H9 (cell line): Measurements from ENCODE around the gene TRERF1. TPM values are rescaled to one million over a fixed set of nuclear protein-coding genes. Genes with fewer than 3 reads are reported as not detected.
"Not testable (repeated sequence)": the region's sequence is repeated elsewhere in the genome, so short reads cannot be mapped to it uniquely, and the experiment has no call there.

Source experiments
- DNase-seq: peaks from one replicate; pipeline ENCODE4 v3.0.0-alpha.2; 2017
- H2AFZ ChIP-seq: one replicate; pipeline ENCODE4 v1.6.1; 2013; ENCODE audit warnings: mild to moderate bottlenecking, low read length, control low read depth, moderate library complexity
- H2AK5ac ChIP-seq: 2 replicates; pipeline ENCODE4 v1.6.1; 2013; ENCODE audit warnings: low read length, control low read depth, mixed read lengths; ENCODE audit not compliant: insufficient read length
- H2BK120ac ChIP-seq: one replicate; pipeline ENCODE4 v1.6.1; 2013; ENCODE audit warnings: low read depth, mild to moderate bottlenecking, low read length, control low read depth, inconsistent platforms; ENCODE audit not compliant: poor library complexity, severe bottlenecking
- H2BK12ac ChIP-seq: 2 replicates; pipeline ENCODE4 v1.6.1; 2013; ENCODE audit warnings: low read length, control low read depth, mixed read lengths, low read depth; ENCODE audit not compliant: insufficient read length
- H2BK15ac ChIP-seq: 2 replicates; pipeline ENCODE4 v1.6.1; 2013; ENCODE audit warnings: low read depth, low read length, control low read depth
- H2BK20ac ChIP-seq: one replicate; pipeline ENCODE4 v1.6.1; 2013; ENCODE audit warnings: low read depth, mild to moderate bottlenecking, low read length, control low read depth, inconsistent platforms; ENCODE audit not compliant: poor library complexity, severe bottlenecking
- H2BK5ac ChIP-seq: 2 replicates; pipeline ENCODE4 v1.6.1; 2013; ENCODE audit warnings: low read length, control low read depth, mixed read lengths; ENCODE audit not compliant: insufficient read length
- H3K14ac ChIP-seq: 2 replicates; pipeline ENCODE4 v1.6.1; 2013; ENCODE audit warnings: low read length, control low read depth; ENCODE audit not compliant: insufficient read depth
- H3K18ac ChIP-seq: 2 replicates; pipeline ENCODE4 v1.6.1; 2013; ENCODE audit warnings: low read depth, mild to moderate bottlenecking, mixed read lengths, low read length, control low read depth; ENCODE audit not compliant: insufficient read length
- H3K23ac ChIP-seq: 2 replicates; pipeline ENCODE4 v1.6.1; 2013; ENCODE audit warnings: low read length, control low read depth, mixed read lengths, low read depth; ENCODE audit not compliant: insufficient read length
- H3K23me2 ChIP-seq: 2 replicates; pipeline ENCODE4 v1.6.1; 2013; ENCODE audit warnings: low read depth, mild to moderate bottlenecking, mixed read lengths, low read length, control low read depth; ENCODE audit not compliant: insufficient read length, poor library complexity, severe bottlenecking
- H3K27ac ChIP-seq: 2 replicates; pipeline ENCODE4 v1.5.1; 2013; ENCODE audit warnings: low read length, control low read depth, mixed read lengths, low read depth; ENCODE audit not compliant: insufficient read length
- H3K27me3 ChIP-seq: 2 replicates; pipeline ENCODE4 v1.6.1; 2013; ENCODE audit warnings: low read length, control low read depth, inconsistent platforms; ENCODE audit not compliant: insufficient read depth
- H3K4ac ChIP-seq: 2 replicates; pipeline ENCODE4 v1.6.1; 2013; ENCODE audit warnings: low read depth, mild to moderate bottlenecking, control low read depth, inconsistent platforms, low read length, moderate library complexity
- H3K4me1 ChIP-seq: 2 replicates; pipeline ENCODE4 v1.6.1; 2013; ENCODE audit warnings: low read length, control low read depth, inconsistent platforms; ENCODE audit not compliant: insufficient read depth
- H3K4me2 ChIP-seq: 2 replicates; pipeline ENCODE4 v1.6.1; 2013; ENCODE audit warnings: low read length, control low read depth, mixed read lengths; ENCODE audit not compliant: insufficient read length, insufficient read depth
- H3K56ac ChIP-seq: 2 replicates; pipeline ENCODE4 v1.6.1; 2013; ENCODE audit warnings: low read depth, mild to moderate bottlenecking, mixed read lengths, low read length, control low read depth; ENCODE audit not compliant: insufficient read length
- H3K79me1 ChIP-seq: 2 replicates; pipeline ENCODE4 v1.6.1; 2013; ENCODE audit warnings: low read depth, mild to moderate bottlenecking, moderate library complexity, low read length, control low read depth, inconsistent platforms; ENCODE audit not compliant: insufficient read depth, poor library complexity, severe bottlenecking
- H3K79me2 ChIP-seq: 2 replicates; pipeline ENCODE4 v1.6.1; 2013; ENCODE audit warnings: low read length, control low read depth, inconsistent platforms; ENCODE audit not compliant: insufficient read depth
- H3K9ac ChIP-seq: 2 replicates; pipeline ENCODE4 v1.6.1; 2013; ENCODE audit warnings: low read length, control low read depth, mixed read lengths; ENCODE audit not compliant: insufficient read length; ENCODE audit errors: extremely low read depth
- H3K9me3 ChIP-seq: one replicate; pipeline ENCODE4 v1.6.1; 2013; ENCODE audit warnings: low read depth, low read length, inconsistent platforms; ENCODE audit not compliant: control insufficient read depth
- H3T11ph ChIP-seq: one replicate; pipeline ENCODE4 v1.6.1; 2013; ENCODE audit warnings: mild to moderate bottlenecking, low read length, control low read depth, inconsistent platforms
- H4K20me1 ChIP-seq: one replicate; pipeline ENCODE4 v1.6.1; 2013; ENCODE audit not compliant: control insufficient read depth, insufficient read length, insufficient read depth
- H4K5ac ChIP-seq: 2 replicates; pipeline ENCODE4 v1.6.1; 2013; ENCODE audit warnings: low read depth, mild to moderate bottlenecking, mixed read lengths, low read length, control low read depth; ENCODE audit not compliant: insufficient read length
- H4K8ac ChIP-seq: replicated peaks from 2 replicates; pipeline ENCODE4 v1.6.1; 2013; ENCODE audit warnings: low read length, control low read depth, mixed read lengths, low read depth; ENCODE audit not compliant: insufficient read length
- H4K91ac ChIP-seq: 2 replicates; pipeline ENCODE4 v1.6.1; 2013; ENCODE audit warnings: low read depth, mild to moderate bottlenecking, moderate library complexity, mixed read lengths, low read length, control low read depth; ENCODE audit not compliant: insufficient read length
- H3K27ac Mint-ChIP-seq, 3 experiments: 2 replicates in 2 of 3; 3 replicates in 1 of 3; pipeline ENCODE4 v1.8.0; 2020 to 2021; ENCODE audit warnings: mixed read lengths in 3 of 3, mild to moderate bottlenecking in 1 of 3, moderate library complexity in 1 of 3
- H3K27me3 Mint-ChIP-seq: 2 replicates; pipeline ENCODE4 v1.8.0; 2021; ENCODE audit warnings: low read depth, mild to moderate bottlenecking, moderate library complexity, mixed read lengths
- H3K36me3 Mint-ChIP-seq, 3 experiments: 2 replicates in 2 of 3; 3 replicates in 1 of 3; pipeline ENCODE4 v1.8.0; 2020 to 2021; ENCODE audit warnings: low read depth in 3 of 3, mixed read lengths in 3 of 3; ENCODE audit not compliant: insufficient read depth in 1 of 3
- H3K4me1 Mint-ChIP-seq, 2 experiments: 2 replicates each; pipeline ENCODE4 v1.8.0; 2020; ENCODE audit warnings: mixed read lengths in 2 of 2
- H3K4me3 Mint-ChIP-seq, 2 experiments: 2 replicates in 1 of 2; 3 replicates in 1 of 2; pipeline ENCODE4 v1.8.0; 2020 to 2021; ENCODE audit warnings: mild to moderate bottlenecking in 2 of 2, mixed read lengths in 2 of 2, moderate library complexity in 1 of 2
- H3K9me3 Mint-ChIP-seq, 2 experiments: 2 replicates in 1 of 2; 3 replicates in 1 of 2; pipeline ENCODE4 v1.8.0; 2020; ENCODE audit warnings: mild to moderate bottlenecking in 2 of 2, mixed read lengths in 2 of 2, moderate library complexity in 1 of 2
- WGBS: extraction: QIAGEN DNeasy Blood & Tissue Kit; methylation state at CpG from one replicate; pipeline ENCODE4 v1.1.7; 2013; ENCODE audit warnings: missing lambda C conversion rate, low lambda C conversion rate, mixed read lengths; ENCODE audit not compliant: insufficient read length; ENCODE audit errors: extremely low coverage; 5-methylcytosine and 5-hydroxymethylcytosine counted together
- total RNA-seq: library from RNA; stranded (reverse); gene quantifications from 2 replicates; pipeline ENCODE4 v1.2.1, GENCODE V29; 2021
- TF ChIP-seq, protein P1 (sequence below): fragments of 200-600 bp; sonication (generic); conservative IDR thresholded peaks from 3 replicates; pipeline ENCODE4 v1.8.0; 2021; ENCODE audit warnings: antibody characterized with exemption, mild to moderate bottlenecking

TRERF1 gene
- total RNA-seq, 1 experiment from 2014 or later, result 19.7 TPM

DNA sequence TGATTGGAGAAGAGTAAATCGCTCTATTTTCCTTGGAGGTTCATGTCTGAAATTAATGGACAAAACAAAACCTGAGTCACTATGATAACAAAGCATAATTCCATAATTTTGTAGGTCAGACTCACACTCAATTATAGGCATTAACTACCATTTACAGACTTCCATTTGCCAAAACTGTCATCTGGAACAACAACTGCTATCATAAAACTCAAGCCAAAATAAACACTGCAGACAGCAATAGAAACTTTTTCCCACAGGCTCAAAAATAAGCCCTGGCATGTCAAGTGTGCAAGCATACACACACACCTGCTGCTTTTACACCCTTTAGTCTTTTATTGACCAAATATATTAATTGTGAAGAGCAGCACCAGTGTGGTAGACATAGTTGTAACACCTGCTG lies 241.2 kb downstream of the TRERF1 start:
- Histone ChIP-seq H3K79me1 (no peaks in the 10 kb centered on the region), H3K4me2 (no peak overlapping the region), H3K14ac (no peak overlapping the region), H3K23me2 (no peaks in the 10 kb centered on the region), H3K18ac (no peak overlapping the region), H4K5ac (no peak overlapping the region), H2AK5ac (no peak overlapping the region), H2BK5ac (no peak overlapping the region), H3K56ac (no peak overlapping the region), H2AFZ (no peak overlapping the region), H3K4ac (no peak overlapping the region), H3K4me1 (no peaks in the 10 kb centered on the region), H3K9ac (no peak overlapping the region), H2BK15ac (no peak overlapping the region), H3K23ac (no peak overlapping the region), H3K27ac (no peak overlapping the region), H2BK12ac (no peak overlapping the region), H3T11ph (no peak overlapping the region), H3K27me3 (no peaks in the 10 kb centered on the region), H2BK120ac (no peak overlapping the region), H3K9me3 (no peaks in the 10 kb centered on the region), H2BK20ac (no peak overlapping the region), H4K91ac (no peak overlapping the region), H4K8ac (no peak overlapping the region), H3K79me2 (no peaks in the 10 kb centered on the region), H4K20me1 (no peaks in the 10 kb centered on the region)
- no peak overlapping the region for H3K4me3 Mint-ChIP-seq
- peaks cover 24 to 62% (median 56%) of the 10 kb centered on the region in 3 experiments; a peak in 6 of 7 replicates for H3K36me3 Mint-ChIP-seq
- H3K27ac Mint-ChIP-seq, result no peak overlapping the region
- no peak for DNase-seq
- whole genome bisulfite sequencing, result no CpG with 5 or more reads among the region's 1 CpG
- TF ChIP-seq, protein P1, sequence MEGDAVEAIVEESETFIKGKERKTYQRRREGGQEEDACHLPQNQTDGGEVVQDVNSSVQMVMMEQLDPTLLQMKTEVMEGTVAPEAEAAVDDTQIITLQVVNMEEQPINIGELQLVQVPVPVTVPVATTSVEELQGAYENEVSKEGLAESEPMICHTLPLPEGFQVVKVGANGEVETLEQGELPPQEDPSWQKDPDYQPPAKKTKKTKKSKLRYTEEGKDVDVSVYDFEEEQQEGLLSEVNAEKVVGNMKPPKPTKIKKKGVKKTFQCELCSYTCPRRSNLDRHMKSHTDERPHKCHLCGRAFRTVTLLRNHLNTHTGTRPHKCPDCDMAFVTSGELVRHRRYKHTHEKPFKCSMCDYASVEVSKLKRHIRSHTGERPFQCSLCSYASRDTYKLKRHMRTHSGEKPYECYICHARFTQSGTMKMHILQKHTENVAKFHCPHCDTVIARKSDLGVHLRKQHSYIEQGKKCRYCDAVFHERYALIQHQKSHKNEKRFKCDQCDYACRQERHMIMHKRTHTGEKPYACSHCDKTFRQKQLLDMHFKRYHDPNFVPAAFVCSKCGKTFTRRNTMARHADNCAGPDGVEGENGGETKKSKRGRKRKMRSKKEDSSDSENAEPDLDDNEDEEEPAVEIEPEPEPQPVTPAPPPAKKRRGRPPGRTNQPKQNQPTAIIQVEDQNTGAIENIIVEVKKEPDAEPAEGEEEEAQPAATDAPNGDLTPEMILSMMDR, result no peak
- no peaks in the 10 kb centered on the region for H3K9me3 Mint-ChIP-seq
- H3K4me1 Mint-ChIP-seq, result peaks cover 3 to 7% of the 10 kb centered on the region in 2 experiments; a peak in 2 of 4 replicates
- no peaks in the 10 kb centered on the region for H3K27me3 Mint-ChIP-seq

DNA sequence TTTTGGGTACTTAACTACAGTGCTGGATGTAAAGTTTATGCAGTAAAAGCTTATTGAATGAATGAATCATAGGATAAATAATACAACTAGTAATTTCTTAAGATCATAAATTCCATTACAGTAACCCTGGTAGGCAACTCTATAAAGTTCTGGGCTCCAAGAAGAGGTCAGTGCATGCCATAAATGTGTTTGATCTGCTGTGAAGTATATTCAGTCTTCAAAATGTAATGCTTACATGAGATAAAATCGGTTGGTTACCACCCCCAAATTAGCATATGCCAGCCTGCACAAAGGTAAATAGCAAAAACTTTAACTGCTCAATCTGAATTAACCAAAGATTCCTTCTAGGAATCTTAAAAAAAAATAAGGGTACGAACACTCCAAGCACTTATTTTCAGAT lies 244.2 kb downstream of the TRERF1 start:
- not testable (repeated sequence) for H3K56ac ChIP-seq, H3K23me2 ChIP-seq, H4K5ac ChIP-seq, H3T11ph ChIP-seq, H2BK15ac ChIP-seq, DNase-seq, H4K20me1 ChIP-seq, H3K4me1 Mint-ChIP-seq, H2BK20ac ChIP-seq, H3K9ac ChIP-seq, H3K4ac ChIP-seq, H3K23ac ChIP-seq, H3K4me1 ChIP-seq, H3K4me2 ChIP-seq, H2AK5ac ChIP-seq, H2BK120ac ChIP-seq, H3K9me3 Mint-ChIP-seq, H3K27ac Mint-ChIP-seq, H2BK5ac ChIP-seq, H3K27me3 ChIP-seq, H3K4me3 Mint-ChIP-seq, H3K14ac ChIP-seq, H2AFZ ChIP-seq, H4K91ac ChIP-seq, H4K8ac ChIP-seq, H3K18ac ChIP-seq, H3K79me2 ChIP-seq, H3K79me1 ChIP-seq, H2BK12ac ChIP-seq, H3K27me3 Mint-ChIP-seq, H3K9me3 ChIP-seq, H3K27ac ChIP-seq
- WGBS, result no CpG with 5 or more reads among the region's 2 CpGs
- peaks cover 25 to 65% (median 58%) of the 10 kb centered on the region in 3 experiments; a peak in 6 of 7 replicates for H3K36me3 Mint-ChIP-seq
